Measurements from ENCODE around the gene BTBD16.

GRCh38 chr10:122363722-122364463 is 92.8 kb downstream of the BTBD16 start:
- TF ChIP-seq CTCF (IDR thresholded peaks at IDR 0.05) (no peak), POLR2AphosphoS5 (IDR thresholded peaks at IDR 0.05) (no peak), POLR2A (IDR thresholded peaks at IDR 0.05) (no peak), EP300 (IDR thresholded peaks at IDR 0.05; ENCODE audit: low read depth) (no peak)

Measured in transverse colon (tissue), 4 donors.